ENCODE results near the gene SERPINA3.

SERPINA3 gene

GRCh38 chr14:94656043-94656442 lies 43.9 kb downstream of the SERPINA3 start:
- ATAC-seq, result no peak
- no peak for DNase-seq

- DNase-seq, result no peak
- no peak for ATAC-seq
These were observed 47.1 kb downstream of the SERPINA3 start for GRCh38 chr14:94659256-94659655.

- DNase-seq (no peak), ATAC-seq (no peak)
These were observed 47.7 kb downstream of the SERPINA3 start for GRCh38 chr14:94659901-94660300.

- DNase-seq (no peak), ATAC-seq (no peak)
These were observed 48.2 kb downstream of the SERPINA3 start for GRCh38 chr14:94660306-94660946.

- DNase-seq, result no peak
- ATAC-seq, result no peak
These were observed 51.3 kb downstream of the SERPINA3 start for GRCh38 chr14:94663538-94663937.

GRCh38 chr14:94663965-94664704 lies 51.9 kb downstream of the SERPINA3 start:
- no peak for ATAC-seq

GRCh38 chr14:94665121-94665520 lies 52.9 kb downstream of the SERPINA3 start:
- ATAC-seq (no peak), DNase-seq (no peak)

More at GRCh38 chr14:94663965-94664704, 51.9 kb downstream of the SERPINA3 start:
- no peak for DNase-seq

GRCh38 chr14:94665544-94665943 lies 53.4 kb downstream of the SERPINA3 start:
- ATAC-seq, result no peak
- DNase-seq, result no peak

GRCh38 chr14:94670692-94671285 lies 58.6 kb downstream of the SERPINA3 start:
- ATAC-seq, result no peak
- no peak for DNase-seq

GRCh38 chr14:94671870-94672444 lies 59.8 kb downstream of the SERPINA3 start:
- DNase-seq (no peak), ATAC-seq (no peak)

GRCh38 chr14:94673071-94673470 lies 60.9 kb downstream of the SERPINA3 start:
- ATAC-seq, result no peak
- no peak for DNase-seq

Data from stimulated activated naive CD8-positive, alpha-beta T cell treated with anti-CD3 and anti-CD28 coated beads, Interleukin-15, Interleukin-2, amounts not matched to agents 100 U/mL and 50 U/mL, for 24 hours (primary cell).